CD4-positive, alpha-beta T cell treated with Interleukin-4 for 4 hours (primary cell): Measurements from ENCODE around the gene SUMO1.

Source experiments
- DNase-seq: peaks from one replicate; pipeline ENCODE4 v3.0.0-alpha.2; 2020

SUMO1 gene

DNA sequence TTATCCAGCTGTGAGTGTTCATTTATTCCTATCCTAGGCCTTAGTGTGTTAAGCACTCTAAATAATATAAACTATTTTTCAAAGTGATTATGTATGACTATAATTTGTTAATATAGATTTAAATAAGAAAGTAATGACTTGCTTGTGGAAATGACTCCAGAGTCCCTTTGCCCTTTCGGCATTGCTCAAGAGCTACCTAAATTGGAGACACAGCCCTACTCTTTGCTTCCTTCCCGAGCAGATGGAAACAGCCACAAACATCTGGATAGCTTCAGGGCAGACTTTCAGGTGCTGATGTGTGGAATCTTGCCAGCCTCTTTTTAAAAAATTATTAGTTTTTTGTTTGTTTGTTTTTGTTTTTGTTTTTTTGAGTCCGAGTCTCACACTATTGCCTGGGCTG is 44.0 kb downstream of the SUMO1 start:
- DNase-seq = no peak

DNA sequence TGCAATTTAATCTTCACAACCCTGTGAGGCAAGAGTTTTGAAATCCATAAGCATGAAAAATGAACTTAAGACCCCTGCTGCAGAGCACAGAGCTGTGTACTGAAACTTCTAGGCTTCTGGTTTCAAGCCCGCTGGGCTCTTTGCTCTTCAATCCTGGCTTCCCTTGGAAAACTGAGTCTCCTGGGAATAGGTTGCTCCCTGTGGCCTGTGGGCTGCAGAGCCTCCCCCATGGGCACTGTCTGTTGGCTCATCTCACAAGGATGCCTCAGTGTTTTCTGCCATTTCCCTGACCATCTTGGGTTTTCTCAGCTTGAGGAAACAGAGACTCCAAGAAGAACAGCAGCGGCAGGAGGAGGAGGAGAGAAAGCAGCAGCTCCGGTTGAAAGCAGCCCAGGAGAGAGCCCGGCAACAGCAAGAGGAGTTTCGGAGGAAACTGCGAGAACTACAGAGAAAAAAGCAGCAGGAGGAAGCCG is 44.5 kb downstream of the SUMO1 start:
- no peak for DNase-seq

DNA sequence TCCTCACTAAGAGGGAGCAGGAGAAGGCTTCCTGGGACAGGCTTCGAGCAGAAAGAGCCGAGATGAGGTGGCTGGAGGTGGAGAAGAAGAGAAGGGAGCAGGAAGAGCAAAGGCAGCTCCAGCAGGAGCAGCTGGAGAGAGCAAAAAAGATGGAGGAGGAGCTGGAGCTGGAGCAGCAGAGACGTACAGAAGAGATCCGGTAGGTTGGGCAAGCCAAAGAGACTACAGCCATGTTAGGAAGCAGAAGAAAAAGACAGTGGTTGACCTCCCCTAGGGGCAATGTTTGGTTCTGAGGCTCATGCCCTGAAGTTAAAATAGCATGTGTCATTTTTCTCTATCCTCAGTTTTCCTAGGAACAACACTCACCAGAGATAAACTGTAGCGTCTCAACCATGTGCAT is 45.1 kb downstream of the SUMO1 start:
- DNase-seq = no peak

DNA sequence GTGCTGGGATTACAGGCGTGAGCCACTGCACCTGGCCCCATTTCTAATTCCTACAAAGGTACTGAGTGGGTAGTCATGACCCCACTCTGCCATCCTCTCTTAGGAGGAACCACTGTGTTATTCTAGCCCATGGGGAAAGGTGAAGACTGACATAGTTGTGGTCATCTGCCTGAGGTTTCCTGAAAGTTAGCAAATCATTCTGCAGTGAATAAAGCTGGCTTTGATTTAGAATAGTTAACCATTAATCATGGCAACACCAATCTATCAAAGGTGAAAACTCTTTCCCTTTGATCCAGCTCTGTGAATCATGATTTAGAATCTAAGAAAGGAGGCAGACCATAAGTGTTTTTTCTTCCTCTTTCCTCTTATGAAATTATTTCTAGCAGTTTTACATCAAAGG is 50.8 kb downstream of the SUMO1 start:
- no peak for DNase-seq

GRCh38 chr2:202186641-202187202 is 51.7 kb downstream of the SUMO1 start:
- DNase-seq = no peak

GRCh38 chr2:202185156-202185555 is 53.2 kb downstream of the SUMO1 start:
- no peak for DNase-seq

GRCh38 chr2:202184557-202184956 is 53.8 kb downstream of the SUMO1 start:
- DNase-seq = no peak

- DNase-seq = peak; percentile 72
These were observed 59.9 kb downstream of the SUMO1 start for GRCh38 chr2:202178346-202178958.

GRCh38 chr2:202172439-202173211 is 65.8 kb downstream of the SUMO1 start:
- peak; percentile 14 for DNase-seq

- no peak for DNase-seq
These were observed 67.1 kb downstream of the SUMO1 start for GRCh38 chr2:202171241-202171825.

DNA sequence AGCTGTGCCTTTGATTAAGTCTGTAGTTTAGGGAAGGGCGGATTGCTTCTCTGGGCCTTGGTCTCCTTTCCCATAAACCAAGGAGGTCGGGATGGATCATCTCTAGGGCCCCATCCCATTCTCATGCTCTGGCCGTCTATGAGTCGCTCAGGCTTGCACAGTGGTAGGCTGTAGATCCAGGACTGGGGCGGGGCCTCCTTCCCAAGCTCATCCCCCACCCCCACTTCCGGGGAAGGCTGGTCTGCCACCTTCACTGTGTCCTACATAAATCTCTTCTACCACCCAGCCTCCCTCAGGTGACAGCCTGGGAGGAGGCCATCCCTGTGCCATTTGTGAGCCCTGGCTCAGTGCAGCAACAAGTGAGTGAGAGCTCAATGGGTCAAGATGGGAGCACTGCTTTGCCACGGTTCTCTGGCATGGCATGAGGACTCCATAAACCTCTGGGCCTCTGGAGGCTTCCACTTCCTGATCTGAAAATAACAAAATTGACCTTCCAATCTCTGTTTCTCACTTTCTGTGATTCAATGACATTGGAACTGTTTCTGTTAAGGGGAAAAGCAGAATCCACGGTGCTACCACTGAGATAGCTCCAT is 68.5 kb downstream of the SUMO1 start:
- DNase-seq = no peak

DNA sequence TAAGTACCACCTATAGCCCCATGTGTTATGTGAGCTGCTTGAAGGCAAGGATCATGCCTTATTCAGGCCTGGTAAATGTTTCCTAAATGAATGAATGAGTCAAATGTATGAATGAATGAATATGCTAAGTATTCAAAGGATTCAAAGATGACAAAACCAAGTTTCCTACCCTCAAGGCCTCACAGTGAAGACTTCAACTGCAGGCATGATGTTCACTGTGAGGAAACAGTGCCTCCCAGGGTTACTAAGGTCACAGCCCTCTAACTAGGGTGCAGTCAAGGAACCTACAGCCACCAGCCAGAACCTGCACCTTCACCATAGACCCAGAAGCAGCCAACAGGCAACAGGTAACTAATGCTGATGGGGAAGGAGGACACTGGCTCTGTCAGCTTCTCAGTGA is 69.3 kb downstream of the SUMO1 start:
- DNase-seq = no peak

- DNase-seq = no peak
These were observed 72.5 kb downstream of the SUMO1 start for GRCh38 chr2:202165945-202166344.

DNA sequence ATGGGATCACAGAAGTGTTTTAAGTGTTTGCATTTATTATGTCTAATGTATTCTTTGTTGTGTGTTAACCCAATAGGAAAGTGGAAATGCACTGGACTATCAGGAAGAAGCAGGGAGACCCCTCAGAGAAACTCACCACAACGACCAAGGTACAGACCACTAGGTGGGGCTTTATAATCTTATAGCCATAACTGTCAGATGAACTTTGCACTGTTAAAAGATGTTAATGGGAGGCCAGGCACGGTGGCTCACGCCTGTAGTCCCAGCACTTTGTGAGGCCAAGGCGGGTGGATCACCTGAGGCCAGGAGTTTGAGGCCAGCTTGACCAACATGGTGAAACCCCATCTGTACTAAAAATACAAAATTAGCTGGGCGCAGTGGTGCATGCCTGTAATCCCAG is 73.2 kb downstream of the SUMO1 start:
- no peak for DNase-seq

DNA sequence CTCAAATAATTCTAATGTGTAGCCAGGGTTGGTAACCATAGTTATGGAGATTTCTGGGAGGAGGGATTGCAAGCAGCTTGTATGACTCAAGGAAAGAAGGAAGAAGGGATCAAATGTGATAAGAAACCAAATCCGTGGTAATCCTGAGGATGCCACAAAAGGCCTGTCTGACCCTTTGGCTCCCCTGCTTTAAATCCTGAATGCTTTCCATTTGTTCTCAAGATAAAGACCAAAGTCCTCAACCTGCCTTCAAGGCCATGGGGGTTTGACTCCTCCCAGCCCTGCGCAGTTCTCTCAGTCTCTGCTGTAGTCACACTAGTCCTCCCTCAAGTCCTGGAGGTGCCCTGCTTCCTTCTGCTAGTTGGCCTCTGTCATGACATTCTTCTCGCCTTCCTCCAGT is 74.0 kb downstream of the SUMO1 start:
- DNase-seq = no peak

- DNase-seq = no peak
These were observed 77.1 kb downstream of the SUMO1 start for GRCh38 chr2:202161151-202161835.

- DNase-seq = no peak
These were observed 79.6 kb downstream of the SUMO1 start for GRCh38 chr2:202158796-202159195.

GRCh38 chr2:202157211-202157990 is 81.0 kb downstream of the SUMO1 start:
- no peak for DNase-seq
